SW 1271 (cell line): ENCODE measurements around the gene RNU2-63P.
A peak's percentile ranks its signal among the peaks of the same experiment; 100 is the strongest.
"Not testable (repeated sequence)": the region's sequence is repeated elsewhere in the genome, so short reads cannot be mapped to it uniquely, and the experiment has no call there.

Source experiments
- DNase-seq, 2 experiments: peaks; one replicate each; lab custom pipeline; 2025; lab: John Stamatoyannopoulos, UW

Gene RNU2-63P

DNA sequence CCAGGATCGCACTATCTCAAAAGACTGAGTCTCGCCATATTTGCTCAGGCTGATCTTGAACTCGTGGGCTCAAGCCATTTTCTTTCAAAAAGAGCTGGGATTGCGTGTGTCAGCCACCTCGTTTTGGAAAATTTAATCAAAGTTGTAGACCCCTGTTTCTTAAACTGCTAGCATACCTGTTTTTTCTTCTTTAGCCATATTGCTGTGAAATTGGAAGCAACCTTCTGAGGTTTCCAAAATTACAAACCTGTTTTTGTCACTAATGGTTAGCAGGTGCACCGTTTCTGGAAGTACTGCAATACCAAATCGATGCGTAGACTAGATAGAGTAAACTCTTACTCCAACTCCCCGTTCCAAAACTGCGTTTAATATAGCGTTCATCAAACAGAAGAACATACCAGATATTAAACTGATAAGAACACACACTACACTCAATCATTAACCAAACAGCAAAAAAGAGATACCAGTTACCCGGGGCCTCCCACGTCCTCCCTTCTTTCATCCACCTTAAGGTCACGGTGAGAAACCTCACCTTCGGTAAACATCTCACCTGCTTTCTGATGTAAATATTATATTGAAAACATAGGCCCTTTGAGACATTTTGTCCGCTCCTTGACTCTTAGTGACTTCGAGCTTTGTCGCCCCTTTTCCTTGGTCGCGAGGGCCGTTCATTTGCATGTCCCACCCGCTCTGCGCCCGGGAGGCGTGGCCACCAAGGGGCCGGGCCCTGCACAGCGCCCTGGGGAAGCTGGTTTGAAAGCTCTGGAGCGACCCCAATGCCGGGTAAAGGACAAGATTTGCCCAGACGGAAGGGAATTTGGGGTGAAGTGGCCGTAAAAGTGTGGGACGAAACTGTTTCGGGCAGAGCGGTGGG, at the start of gene RNU2-63P:
TSS of gene RNU2-63P (minus strand) at position 462 of the 874 bp plus-strand sequence.
- DNase-seq, result no peak

GRCh38 chr2:88061295-88061694, 44.9 kb upstream of the RNU2-63P start:
- no peak for DNase-seq

DNA sequence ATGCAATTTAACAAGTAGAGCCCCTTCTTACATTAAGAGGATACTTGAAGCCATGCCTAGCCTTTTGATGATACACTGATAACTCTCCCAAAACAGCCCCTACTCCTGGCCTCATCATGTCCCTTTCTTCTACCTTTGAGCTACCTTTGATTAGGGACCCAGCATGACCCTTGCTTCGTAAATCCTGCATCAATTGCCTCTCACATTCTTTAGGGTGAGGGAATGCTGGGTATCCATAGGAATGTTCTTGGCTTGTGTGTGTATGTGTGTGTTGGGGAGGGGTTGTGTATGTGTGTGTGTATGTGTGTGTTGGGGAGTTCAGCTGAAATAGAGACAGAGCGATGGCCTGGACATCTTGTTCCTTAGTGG, 44.5 kb upstream of the RNU2-63P start:
- no peak for DNase-seq

- DNase-seq, result peak in 1 of 2 experiments; percentile 56
Observed at GRCh38 chr2:88059979-88060906, 43.9 kb upstream of the RNU2-63P start.

GRCh38 chr2:88058191-88058590, 41.8 kb upstream of the RNU2-63P start:
- no peak for DNase-seq

DNA sequence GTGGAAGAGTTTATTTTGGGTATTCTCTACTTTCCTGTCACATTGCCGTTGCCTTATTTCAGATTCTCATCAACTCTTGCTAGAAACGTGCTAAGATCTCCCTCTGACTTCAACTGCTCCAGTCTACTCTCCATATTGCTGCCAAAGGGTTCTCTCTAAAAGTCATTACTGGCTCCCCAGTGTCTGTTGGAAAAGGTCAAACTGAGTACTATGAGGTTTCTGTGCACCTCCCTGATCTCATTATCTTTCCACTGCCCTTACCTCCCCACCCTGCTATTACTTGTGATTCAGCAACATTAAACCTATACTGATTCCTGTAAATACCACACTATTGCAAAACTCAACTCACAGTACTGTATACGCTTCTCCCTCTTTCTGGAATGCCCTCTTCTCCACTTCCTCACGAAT, 41.1 kb upstream of the RNU2-63P start:
- DNase-seq, result no peak

DNA sequence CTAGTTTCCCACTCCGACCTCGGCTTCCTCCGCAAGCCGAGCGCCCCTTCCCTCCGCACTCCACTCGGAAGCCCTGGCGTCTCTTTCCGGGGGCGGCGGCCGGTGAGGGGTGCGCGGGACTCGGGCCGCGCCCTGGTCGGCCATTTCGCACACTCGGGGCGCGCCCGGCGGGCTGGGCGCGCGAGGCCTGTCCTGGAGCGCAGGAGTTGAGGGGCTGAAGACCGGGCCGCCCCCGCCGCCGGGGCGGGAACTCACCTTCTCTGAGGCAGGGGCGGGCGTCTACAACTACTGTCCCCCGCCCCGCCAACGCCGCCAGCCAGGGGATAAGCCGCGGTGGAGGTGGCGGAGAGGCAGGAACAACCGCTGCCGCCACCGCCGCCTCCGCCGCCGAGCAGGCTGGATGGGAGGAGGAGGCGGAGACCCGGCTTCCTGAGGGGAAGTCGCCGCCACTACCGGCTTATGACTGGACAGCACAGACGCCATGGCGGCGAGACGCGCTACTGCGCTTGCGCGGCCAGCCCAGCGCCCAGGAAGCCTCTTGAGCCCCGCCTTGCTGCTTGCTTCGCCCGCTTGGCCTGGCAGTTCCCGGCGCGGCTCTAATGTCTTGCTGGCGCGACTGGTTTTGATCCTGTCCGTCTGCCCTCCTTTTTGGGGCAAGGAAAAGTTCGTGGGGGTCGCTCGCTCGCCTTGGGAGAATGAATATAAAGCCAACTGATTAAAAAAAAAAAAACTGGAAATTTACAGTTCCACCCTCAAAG, 39.2 kb upstream of the RNU2-63P start, which contains the start of gene KRCC1:
TSS of gene KRCC1 (minus strand) at position 413 of the 758 bp plus-strand sequence. CDS start 27,220 bp downstream, outside the sequence.
- DNase-seq, result peak; percentile 76 to 88

DNA sequence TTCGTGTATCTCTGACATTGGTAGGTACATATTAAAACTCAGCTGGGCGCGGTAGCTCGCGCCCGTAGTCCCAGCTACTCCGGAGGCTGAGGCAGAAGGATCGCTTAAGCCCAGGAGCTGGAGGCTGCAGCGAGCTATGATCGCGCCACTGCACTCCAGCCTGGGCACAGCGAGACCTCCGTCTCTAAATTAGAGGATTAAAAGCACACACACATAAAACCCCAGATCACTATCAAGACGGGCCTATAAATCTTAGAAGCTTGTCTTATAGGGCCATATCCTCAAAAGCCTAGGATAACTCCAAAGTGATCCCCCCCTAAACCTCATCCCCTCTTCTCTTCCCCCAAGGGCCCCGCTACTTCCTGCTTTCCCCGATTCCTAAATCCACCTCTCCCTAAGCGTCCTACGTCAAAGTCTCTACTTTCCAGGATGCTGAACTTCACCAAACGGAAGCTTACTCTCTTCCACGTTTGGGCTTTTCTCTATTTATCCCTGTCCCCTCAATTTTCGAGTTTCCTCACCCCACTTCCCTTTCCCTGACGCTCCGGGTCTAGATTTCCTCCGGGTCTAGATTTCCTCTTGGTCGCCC, 38.5 kb upstream of the RNU2-63P start:
- peak in 1 of 2 experiments; percentile 38 for DNase-seq

- DNase-seq, result no peak
Observed at GRCh38 chr2:88053934-88054781, 37.8 kb upstream of the RNU2-63P start.

DNA sequence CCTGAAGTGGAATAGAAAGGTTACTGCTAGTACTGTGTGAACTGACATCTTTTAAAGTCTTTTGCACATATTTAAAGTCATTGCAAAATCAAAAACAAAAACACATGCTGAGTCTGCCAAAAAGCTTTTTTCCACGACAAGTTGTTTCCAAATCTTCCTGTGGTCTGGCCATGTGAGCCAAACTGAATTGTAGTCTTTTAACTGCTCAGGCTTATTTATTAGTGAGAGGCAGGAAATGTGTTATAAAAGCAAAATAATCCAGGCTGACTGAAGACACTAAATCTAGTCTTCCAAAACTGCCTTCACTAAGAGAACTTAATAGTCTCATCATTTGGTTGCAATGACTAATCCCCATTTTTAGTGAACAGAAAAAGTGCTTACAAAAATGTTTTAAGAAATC, 36.9 kb upstream of the RNU2-63P start:
- no peak for DNase-seq

GRCh38 chr2:88051792-88052191, 35.4 kb upstream of the RNU2-63P start:
- no peak for DNase-seq

DNA sequence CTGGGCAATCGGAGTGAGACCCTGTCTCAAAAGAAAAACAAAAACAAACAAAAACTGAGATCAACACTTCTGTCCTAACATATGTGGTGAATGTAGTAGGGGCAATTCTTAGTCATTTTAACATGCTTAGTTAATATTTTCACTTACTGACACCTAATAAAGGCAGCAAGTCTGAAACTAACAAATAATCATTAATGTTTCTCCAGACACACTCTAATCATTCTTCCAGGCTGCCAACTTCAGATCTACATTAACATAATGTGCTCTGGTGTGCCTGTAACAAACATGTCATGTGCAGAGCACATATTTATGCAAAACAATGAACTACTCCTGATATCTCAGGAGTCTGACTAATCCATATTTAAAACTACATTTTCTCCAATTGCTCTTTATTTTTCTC, 33.3 kb upstream of the RNU2-63P start:
- DNase-seq, result no peak

GRCh38 chr2:88048541-88048940, 32.2 kb upstream of the RNU2-63P start:
- no peak for DNase-seq

DNA sequence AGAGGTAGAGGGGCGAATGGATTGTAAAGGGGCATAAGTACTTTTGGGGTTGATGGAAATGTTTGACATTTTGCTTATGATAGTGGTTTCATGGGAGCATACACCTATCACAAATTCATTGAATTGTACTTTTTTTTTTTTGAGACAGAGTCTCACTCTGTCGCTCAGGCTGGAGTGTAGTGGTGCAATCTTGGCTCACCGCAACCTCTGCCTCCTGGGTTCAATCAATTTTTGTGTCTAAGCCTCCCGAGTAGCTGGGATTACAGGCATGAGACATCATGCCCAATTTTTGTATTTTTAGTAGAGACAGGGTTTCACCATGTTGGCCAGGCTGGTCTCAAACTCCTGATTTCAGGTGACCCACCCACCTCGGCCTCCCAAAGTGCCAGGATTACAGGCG, 29.2 kb upstream of the RNU2-63P start:
- DNase-seq, result not testable (repeated sequence)

GRCh38 chr2:88042476-88042875, 26.1 kb upstream of the RNU2-63P start:
- DNase-seq, result no peak

GRCh38 chr2:88038263-88039105, 22.1 kb upstream of the RNU2-63P start:
- DNase-seq, result peak in 1 of 2 experiments; percentile 36

GRCh38 chr2:88036606-88037005, 20.3 kb upstream of the RNU2-63P start:
- no peak for DNase-seq

DNA sequence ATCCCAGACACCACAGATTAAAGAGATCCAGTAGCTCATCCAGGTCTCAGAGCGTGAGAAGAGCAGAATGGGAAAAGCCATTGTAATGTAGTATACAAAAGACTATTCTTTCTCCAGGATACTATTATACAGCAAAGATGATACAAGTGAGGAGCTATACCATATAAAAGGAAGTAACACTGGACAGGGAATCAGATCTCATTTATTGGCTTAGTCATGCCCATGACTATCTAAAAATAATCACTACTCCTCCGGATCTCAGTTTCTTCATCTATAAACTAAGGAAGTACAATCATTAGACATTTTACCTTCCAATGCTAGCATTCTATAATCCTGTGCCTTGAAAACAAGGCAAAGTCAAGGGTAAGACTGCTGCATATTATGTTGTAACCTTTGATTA, 19.8 kb upstream of the RNU2-63P start:
- DNase-seq, result no peak

DNA sequence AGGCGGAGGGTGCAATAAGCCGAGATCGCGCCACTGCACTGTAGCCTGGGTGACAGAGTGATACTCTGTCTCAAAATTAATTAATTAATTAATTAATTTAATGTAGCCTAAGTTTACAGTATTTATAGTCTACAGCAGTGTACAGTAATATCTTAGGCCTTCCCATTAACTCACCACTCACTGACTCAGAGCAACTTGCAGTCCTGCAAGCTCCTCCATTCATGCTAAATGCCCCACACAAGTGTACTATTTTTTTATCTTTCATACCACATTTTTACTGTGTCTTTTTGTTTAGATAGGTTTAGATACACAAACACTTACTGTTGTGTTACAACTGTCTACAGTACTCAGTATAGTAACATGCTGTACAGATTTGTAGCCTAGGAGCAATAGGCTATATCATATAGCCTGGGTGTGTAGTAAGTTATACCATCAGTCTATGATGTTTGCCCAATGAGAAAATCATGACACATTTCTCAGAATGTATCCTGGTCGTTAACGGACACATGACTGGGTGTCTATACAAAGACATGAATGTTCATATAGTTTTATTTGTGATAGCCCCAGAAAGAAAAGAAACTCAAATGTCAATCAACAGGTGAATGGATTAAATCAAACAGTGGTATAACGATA, 15.8 kb upstream of the RNU2-63P start:
- DNase-seq, result no peak
